ENCODE data around the gene GBX2. TPM values are rescaled to one million over a fixed set of nuclear protein-coding genes. Genes with fewer than 3 reads are reported as not detected.
A peak's percentile ranks its signal among the peaks of the same experiment; 100 is the strongest.

The GBX2 gene
- total RNA-seq, 2 experiments from 2014 or later: not detected

DNA sequence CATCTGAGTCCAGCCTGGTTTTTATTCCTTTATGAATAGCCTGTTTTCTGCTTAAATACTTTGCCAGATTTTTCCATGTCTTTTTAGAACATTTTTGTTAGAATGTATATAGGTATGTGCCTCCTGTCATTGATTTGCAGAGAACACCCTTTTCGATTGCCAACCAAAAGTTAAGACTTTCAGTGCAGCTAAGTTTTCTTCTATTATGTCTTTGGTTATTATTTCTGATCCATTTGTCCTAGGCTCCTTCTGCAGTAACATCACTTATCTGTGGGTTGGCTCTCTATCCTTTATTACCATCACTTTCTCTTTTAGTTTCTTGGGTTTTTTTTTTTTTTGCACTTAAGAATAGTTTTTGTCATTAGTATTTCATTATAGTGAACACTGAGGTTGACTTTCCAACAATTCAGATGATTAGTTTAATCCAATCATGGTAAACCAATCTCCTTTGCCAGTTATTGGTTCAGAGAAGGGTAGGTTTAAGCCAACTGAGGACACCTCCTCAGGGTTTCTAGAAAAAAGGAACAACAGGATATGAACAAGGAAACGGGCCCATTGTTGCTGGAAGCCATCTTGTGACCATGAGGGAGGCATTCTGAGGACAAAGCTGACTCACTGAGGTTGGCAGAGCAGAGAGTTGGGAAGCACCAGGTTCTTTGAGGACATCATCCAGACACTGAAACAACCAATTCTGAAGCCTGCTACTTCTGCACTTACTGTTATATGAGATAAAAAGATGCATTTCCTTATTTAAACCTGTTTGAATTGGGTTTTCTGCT lies 37.9 kb upstream of the GBX2 start:
- Mint-ChIP-seq H3K9me3 (ENCODE audit: low read depth) (no peaks in the 10 kb centered on the region), H3K36me3 (no peaks in the 10 kb centered on the region), H3K4me1 (no peaks in the 10 kb centered on the region), H3K27ac (no peak overlapping the region), H3K27me3 (no peaks in the 10 kb centered on the region), H3K4me3 (no peak overlapping the region)
- CTCF ChIA-PET: no interaction called here
- no peak for DNase-seq
- no peak for ATAC-seq

DNA sequence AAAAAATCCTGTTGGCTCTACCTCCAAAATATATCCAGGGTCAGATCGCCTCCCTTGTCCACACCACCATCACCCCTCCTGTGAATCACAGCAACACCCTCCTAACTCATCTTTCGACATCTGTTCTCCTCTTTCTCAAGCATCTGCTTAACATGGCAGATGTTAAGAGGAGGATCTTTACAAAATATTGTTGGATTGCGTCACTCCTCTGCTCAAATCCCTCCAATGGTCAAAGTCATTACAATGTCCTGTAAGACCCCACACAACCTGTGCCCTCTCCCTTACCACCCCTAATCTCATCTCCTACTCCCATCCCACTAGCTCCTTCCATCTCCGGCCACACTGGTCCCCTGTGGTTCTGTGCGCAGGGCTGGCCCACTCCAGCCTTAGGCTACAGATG lies 36.8 kb upstream of the GBX2 start:
- H3K9me3 Mint-ChIP-seq (ENCODE audit: low read depth): no peaks in the 10 kb centered on the region
- no peaks in the 10 kb centered on the region for H3K27me3 Mint-ChIP-seq
- H3K36me3 Mint-ChIP-seq: no peaks in the 10 kb centered on the region
- H3K4me3 Mint-ChIP-seq: no peak overlapping the region
- CTCF ChIA-PET: no interaction called here
- H3K27ac Mint-ChIP-seq: no peak overlapping the region
- no peak for ATAC-seq
- DNase-seq: no peak
- H3K4me1 Mint-ChIP-seq: no peaks in the 10 kb centered on the region

DNA sequence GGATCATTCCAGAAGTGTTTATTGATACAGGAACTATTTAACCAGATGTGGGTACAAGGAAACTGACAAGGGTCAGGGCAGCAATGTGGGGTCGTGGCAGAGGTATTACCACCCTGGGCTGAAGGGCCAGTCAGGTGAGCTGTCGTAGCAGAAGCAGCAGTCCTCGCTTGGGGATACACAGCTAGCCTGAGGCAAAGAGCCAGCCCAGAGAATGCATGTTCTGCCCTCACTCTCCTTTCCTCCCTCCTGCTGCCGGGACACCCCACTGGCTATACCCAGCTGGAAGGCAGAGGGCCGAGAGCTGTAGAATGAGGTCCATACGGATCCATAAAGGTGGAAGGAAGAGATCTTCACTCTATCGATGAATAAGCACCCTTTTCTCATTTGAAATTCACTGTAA lies 32.2 kb upstream of the GBX2 start:
- no peak overlapping the region for H3K27ac Mint-ChIP-seq
- CTCF ChIA-PET: interaction anchor here (1.6 kb wide), 1 partner anchor 421 kb away, joined by 3 read pairs; no protein-coding TSS in a partner anchor
- no peaks in the 10 kb centered on the region for H3K36me3 Mint-ChIP-seq
- no peaks in the 10 kb centered on the region for H3K9me3 Mint-ChIP-seq (ENCODE audit: low read depth)
- ATAC-seq (no peak), DNase-seq (no peak)
- H3K4me1 Mint-ChIP-seq: no peaks in the 10 kb centered on the region
- H3K27me3 Mint-ChIP-seq: no peaks in the 10 kb centered on the region
- H3K4me3 Mint-ChIP-seq: no peak overlapping the region

DNA sequence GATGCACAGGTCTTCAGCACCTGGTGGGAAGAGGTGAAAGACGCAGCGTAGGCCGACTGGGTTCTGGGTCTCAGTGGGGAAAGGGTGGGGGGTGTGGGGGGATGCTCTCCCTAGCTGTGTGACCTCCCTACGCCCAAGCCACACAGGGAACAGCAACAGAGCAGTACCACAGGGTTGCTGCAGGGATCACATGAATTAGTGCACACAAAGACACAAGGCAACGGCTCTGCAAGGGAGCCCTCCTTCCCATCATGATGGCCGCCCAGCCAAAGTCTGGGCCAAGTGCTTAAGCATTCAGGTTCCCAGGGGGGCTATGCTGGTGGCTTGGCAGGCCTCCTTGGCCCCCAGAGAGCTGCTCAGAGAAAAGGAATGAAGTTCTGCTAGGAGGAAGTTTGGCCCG lies 28.2 kb upstream of the GBX2 start:
- Mint-ChIP-seq H3K4me3 (no peak overlapping the region), H3K4me1 (no peaks in the 10 kb centered on the region), H3K9me3 (ENCODE audit: low read depth) (no peaks in the 10 kb centered on the region), H3K27ac (no peak overlapping the region), H3K36me3 (no peaks in the 10 kb centered on the region), H3K27me3 (no peaks in the 10 kb centered on the region)
- DNase-seq: no peak
- no peak for ATAC-seq
- CTCF ChIA-PET: interaction anchor here (0.8 to 1.8 kb wide), 2 partner anchors 15 to 417 kb away, joined by 3 read pairs; no protein-coding TSS in a partner anchor

DNA sequence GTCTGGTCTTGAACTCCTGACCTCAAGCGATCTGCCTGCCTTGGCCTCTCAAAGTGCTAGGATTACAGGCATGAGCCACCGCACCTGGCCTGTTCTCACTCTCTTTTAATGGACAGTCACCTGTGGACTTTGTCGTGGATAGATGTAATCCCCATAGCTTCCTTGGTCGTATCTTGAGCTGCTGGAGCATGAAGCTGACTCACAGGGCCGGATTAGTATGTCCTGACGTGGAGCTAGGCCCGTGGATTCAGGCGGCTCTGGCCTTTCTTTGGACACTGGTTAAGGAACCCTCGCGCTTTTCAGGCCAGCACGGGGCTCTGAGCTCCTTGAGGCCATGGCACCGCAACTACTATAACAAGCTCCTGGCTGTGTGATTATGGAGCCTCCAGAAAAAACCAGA lies 27.5 kb upstream of the GBX2 start:
- Mint-ChIP-seq H3K27ac (no peak overlapping the region), H3K9me3 (ENCODE audit: low read depth) (no peaks in the 10 kb centered on the region), H3K4me3 (no peak overlapping the region), H3K36me3 (no peaks in the 10 kb centered on the region), H3K27me3 (no peaks in the 10 kb centered on the region), H3K4me1 (no peaks in the 10 kb centered on the region)
- ATAC-seq: no peak
- no peak for DNase-seq
- CTCF ChIA-PET: interaction anchor here (0.8 kb wide), 1 partner anchor 14 kb away, joined by 3 read pairs; no protein-coding TSS in a partner anchor

DNA sequence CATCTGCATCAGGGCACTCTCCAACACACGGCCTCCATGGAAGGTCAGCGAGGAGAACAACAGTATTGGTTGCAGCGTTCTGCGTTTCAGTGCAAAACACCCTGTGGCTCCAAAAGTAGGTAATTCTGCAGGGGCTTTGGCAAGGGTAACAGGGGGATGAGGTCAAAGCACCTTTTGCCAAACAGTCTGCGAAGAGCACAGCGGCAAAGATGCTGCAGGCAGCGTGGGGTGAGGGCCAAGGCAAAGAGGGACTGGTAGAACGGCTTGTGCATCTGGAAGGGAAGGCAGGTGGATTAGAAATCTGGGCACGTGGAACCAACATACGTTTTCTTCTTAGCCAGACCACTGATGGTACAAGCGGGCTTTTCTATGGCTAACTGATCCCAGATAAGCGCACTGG lies 26.6 kb upstream of the GBX2 start:
- no peaks in the 10 kb centered on the region for H3K27me3 Mint-ChIP-seq
- H3K4me1 Mint-ChIP-seq: no peaks in the 10 kb centered on the region
- H3K4me3 Mint-ChIP-seq: no peak overlapping the region
- no peak for DNase-seq
- H3K36me3 Mint-ChIP-seq: no peaks in the 10 kb centered on the region
- CTCF ChIA-PET: no interaction called here
- ATAC-seq: no peak
- H3K27ac Mint-ChIP-seq: no peak overlapping the region
- no peaks in the 10 kb centered on the region for H3K9me3 Mint-ChIP-seq (ENCODE audit: low read depth)

DNA sequence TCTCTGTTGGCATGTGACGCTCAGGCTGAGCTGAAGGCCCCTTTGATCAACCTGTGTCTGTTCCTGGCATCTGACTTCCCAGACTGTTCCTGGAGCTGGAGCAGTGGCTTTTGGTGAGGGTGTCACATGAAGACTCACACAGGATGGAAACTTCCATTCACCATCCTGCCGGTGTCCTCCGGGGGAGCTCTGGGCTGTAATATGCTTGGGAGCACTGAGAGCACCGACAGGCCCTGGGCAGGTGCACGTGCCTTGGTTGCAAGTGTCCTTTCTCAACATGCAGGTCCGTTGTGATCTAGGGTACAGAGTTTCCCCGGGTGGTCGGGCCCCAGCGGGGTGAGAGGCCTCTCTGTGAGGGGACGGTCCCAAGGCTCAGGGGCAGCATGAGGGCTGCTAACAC lies 24.8 kb upstream of the GBX2 start:
- Mint-ChIP-seq H3K36me3 (no peaks in the 10 kb centered on the region), H3K27me3 (no peaks in the 10 kb centered on the region), H3K27ac (no peak overlapping the region), H3K4me1 (no peaks in the 10 kb centered on the region), H3K4me3 (no peak overlapping the region), H3K9me3 (ENCODE audit: low read depth) (no peaks in the 10 kb centered on the region)
- no peak for DNase-seq
- no peak for ATAC-seq
- CTCF ChIA-PET: no interaction called here

DNA sequence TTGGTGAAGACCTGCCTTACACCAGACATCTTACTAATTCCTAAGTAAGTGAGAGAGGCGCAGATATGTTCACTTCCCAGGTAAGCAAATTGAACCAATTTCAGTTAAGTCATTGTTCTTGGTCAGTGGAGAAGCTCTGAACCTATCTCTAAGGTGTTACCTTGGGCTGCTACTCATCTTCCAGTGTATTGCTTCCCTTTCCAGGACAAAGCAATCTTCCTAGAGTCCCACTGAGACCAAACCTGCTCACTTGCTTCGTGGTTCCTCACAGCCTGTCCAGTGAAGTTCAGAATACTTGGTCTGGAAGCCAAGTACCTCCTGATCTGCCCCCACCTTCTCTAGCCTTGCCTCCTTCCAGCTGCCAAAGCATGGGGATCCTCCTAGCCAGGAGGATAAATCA lies 22.5 kb upstream of the GBX2 start:
- DNase-seq: no peak
- no peak for ATAC-seq
- Mint-ChIP-seq H3K27ac (no peak overlapping the region), H3K4me1 (no peaks in the 10 kb centered on the region), H3K36me3 (no peaks in the 10 kb centered on the region), H3K4me3 (no peak overlapping the region), H3K9me3 (ENCODE audit: low read depth) (no peaks in the 10 kb centered on the region), H3K27me3 (no peaks in the 10 kb centered on the region)
- CTCF ChIA-PET: no interaction called here

DNA sequence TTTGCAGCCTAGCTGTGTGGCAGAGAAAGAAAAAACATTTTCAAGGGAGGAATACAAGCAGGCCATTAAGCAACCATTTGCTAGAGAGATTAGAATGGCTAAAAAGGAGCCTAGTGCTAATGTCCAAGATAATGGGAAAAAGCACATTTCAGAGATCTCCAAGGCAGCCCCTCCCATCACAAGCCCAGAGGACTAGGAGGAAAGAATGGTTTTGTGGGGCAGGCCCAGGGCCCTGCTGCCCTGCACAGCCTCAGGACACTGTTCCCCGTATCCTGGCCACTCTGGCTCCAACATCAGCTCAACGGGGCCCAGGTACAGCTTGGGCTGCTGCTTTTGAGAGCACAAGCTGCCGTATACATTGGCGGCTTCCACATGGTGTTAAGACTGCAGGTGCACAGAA lies 16.5 kb upstream of the GBX2 start:
- Mint-ChIP-seq H3K36me3 (no peaks in the 10 kb centered on the region), H3K27ac (no peak overlapping the region), H3K27me3 (peaks cover 21% of the 10 kb centered on the region), H3K4me3 (no peak overlapping the region), H3K4me1 (no peaks in the 10 kb centered on the region), H3K9me3 (ENCODE audit: low read depth) (no peaks in the 10 kb centered on the region)
- CTCF ChIA-PET: interaction anchor here (1.0 to 7.9 kb wide), 2 partner anchors 405 kb away, joined by 5 to 41 read pairs; no protein-coding TSS in a partner anchor
- no peak for ATAC-seq
- no peak for DNase-seq

DNA sequence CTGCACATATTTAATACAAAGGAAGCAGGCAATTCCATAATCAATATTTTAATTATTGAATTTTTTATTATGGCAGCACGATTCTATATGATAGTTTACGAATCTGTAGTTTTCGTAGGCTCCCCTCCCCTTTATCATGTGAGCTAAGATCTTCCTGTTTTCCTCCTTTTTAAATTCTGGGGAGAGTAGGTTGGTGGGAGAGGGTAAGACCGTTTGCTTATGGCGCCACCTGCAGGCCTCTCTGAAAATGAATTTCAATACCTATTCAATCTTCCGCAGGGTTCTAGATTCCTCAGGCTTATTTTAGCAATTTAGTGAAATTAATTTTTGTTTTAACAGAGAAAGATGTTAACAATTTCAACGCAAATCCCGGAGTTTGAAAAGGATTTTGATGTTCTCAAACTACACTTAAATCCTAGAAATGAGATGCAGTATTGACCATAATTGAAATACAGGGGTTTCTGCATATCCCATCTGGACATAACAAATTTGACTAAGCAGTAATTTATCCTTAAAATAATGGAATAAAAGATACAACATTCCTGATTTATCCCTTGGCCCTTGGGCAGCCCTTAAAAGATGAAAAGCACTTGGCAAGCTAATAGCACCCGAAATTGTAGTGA lies 12.8 kb upstream of the GBX2 start:
- CTCF ChIA-PET: interaction anchor here (0.6 to 7.9 kb wide), 9 partner anchors 10 to 435 kb away, joined by 3 to 41 read pairs (median 4); no protein-coding TSS in a partner anchor
- Mint-ChIP-seq H3K27ac (no peak overlapping the region), H3K9me3 (ENCODE audit: low read depth) (no peaks in the 10 kb centered on the region), H3K27me3 (peaks cover 46% of the 10 kb centered on the region), H3K4me3 (no peak overlapping the region), H3K4me1 (no peaks in the 10 kb centered on the region), H3K36me3 (no peaks in the 10 kb centered on the region)
- peak; percentile 49 for DNase-seq
- ATAC-seq: no peak

DNA sequence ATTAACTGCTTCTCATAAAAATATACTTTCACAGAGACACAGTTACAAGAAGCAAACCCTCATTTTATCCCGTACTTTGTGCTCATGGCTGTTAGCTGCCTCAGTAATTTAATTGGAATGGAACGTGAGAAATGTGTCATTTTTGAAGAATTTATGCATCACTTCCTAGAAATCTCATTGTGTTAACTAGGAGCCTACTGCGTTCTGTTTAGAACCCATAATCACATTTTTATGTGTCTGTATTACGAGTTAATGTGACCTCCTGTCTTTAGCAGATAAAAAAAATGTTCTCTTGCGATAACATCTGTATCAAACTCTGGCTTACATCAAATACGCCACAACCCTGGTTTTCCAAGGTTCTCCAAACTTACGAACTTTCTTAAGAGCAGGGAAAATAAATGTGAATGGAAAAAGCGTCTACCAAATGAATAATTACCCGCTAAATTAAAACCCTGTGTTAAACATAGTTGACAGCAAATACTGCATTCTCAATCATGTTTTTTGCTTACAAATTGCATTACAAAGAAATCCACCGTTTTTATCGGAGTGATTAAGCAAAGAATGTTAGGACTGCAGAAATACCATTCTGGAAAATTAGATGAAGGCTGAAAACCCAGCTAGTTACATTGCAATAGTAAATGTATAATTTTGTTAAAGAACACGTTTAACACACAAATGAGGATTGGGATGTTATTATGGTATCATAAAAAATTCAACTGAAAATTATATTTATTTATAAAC lies 12.1 kb upstream of the GBX2 start:
- CTCF ChIA-PET: interaction anchor here (1.0 to 7.9 kb wide), 6 partner anchors 9 to 414 kb away, joined by 3 to 41 read pairs (median 6); no protein-coding TSS in a partner anchor
- Mint-ChIP-seq H3K9me3 (ENCODE audit: low read depth) (no peaks in the 10 kb centered on the region), H3K27me3 (peaks cover 50% of the 10 kb centered on the region), H3K4me3 (no peak overlapping the region), H3K27ac (peak overlapping the region; percentile 42), H3K36me3 (no peaks in the 10 kb centered on the region), H3K4me1 (no peaks in the 10 kb centered on the region)
- no peak for DNase-seq
- ATAC-seq: no peak

DNA sequence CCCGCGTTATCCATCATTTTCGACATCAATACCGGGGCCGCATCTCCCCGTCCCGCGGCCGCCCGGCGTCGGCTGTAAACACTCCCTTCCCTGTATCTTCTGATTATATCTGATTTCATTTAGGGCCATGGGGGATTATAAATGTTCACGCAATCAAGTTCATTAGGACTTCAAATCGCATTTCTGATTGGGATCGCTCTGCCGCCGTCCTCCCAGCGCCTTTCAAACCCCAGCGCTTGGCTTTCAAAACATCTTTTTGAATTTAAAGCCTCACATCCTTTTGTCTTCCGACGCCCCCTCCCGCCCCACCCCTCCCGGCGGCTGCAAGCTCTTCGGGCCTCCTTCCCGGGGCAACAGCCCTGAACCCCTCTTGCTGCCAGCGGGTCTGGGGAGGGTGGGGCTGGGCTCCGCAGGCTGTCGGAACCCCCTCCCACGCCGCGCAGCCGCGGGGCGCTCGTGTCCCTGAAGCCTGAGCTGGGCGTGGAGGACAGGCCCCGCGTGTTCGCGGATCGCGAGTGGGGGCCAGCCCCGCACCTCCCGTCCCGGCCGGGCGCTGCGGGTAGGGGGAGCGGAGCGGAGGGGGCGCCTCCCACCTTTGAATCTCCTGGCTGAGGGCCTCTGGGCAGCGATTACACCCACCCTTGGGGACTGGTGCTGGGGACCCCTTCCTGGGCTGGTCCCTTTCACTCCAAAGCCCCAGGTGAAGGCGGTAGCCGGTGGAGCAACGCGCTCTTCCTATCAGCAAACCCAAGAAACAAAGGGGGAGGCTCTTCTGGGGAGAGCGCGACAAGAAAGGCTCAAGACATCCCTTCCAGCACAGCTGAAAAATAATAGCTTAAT lies 11.3 kb upstream of the GBX2 start:
- H3K27ac Mint-ChIP-seq: no peak overlapping the region
- no peaks in the 10 kb centered on the region for H3K36me3 Mint-ChIP-seq
- H3K4me3 Mint-ChIP-seq: no peak overlapping the region
- peaks cover 58% of the 10 kb centered on the region for H3K27me3 Mint-ChIP-seq
- no peak for DNase-seq
- H3K4me1 Mint-ChIP-seq: no peaks in the 10 kb centered on the region
- H3K9me3 Mint-ChIP-seq (ENCODE audit: low read depth): no peaks in the 10 kb centered on the region
- ATAC-seq: no peak
- CTCF ChIA-PET: interaction anchor here (1.1 to 7.9 kb wide), 3 partner anchors 17 to 400 kb away, joined by 4 to 41 read pairs (median 6); no protein-coding TSS in a partner anchor

DNA sequence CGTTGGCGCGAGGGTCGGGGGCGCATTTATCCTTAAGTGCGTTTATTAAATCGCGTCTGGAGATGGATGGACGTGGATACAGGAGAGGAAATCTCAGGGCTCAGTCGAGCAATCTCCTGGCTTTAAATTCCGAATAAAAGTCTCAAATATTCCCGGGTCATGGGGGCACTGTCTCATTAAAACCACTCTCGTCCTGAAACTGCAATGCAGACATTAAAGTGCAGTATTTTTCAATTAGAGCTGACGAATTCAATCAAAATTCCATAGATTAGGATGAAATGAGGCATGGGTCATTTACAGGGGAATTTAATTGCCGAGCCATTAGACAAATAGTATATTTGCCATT lies 10.7 kb upstream of the GBX2 start:
- DNase-seq (no peak), ATAC-seq (no peak)
- Mint-ChIP-seq H3K9me3 (ENCODE audit: low read depth) (no peaks in the 10 kb centered on the region), H3K27ac (peak overlapping the region; percentile 19), H3K4me3 (no peak overlapping the region), H3K4me1 (no peaks in the 10 kb centered on the region), H3K36me3 (no peaks in the 10 kb centered on the region), H3K27me3 (peaks cover 62% of the 10 kb centered on the region)
- CTCF ChIA-PET: interaction anchor here (0.6 to 7.9 kb wide), 3 partner anchors 9 to 399 kb away, joined by 3 to 41 read pairs (median 3); no protein-coding TSS in a partner anchor

Measured in activated CD8-positive, alpha-beta memory T cell treated with anti-CD3 and anti-CD28 coated beads, Interleukin-2, amount 10 ng/mL, durations not matched to agents 7 days and 5 days (primary cell).